Endodermal cell (in vitro differentiated cells): ENCODE results near the gene TTC34. TPM values are rescaled to one million over a fixed set of nuclear protein-coding genes. Genes with fewer than 3 reads are reported as not detected.
"Not testable (repeated sequence)": the region's sequence is repeated elsewhere in the genome, so short reads cannot be mapped to it uniquely, and the experiment has no call there.

Source experiments
- DNase-seq: peaks from one replicate; pipeline ENCODE4 v3.0.0-alpha.2; 2017
- H3K27ac ChIP-seq: 2 replicates; pipeline ENCODE4 v1.5.1; 2013; ENCODE audit warnings: mild to moderate bottlenecking, low read depth, low read length, moderate library complexity
- H3K27me3 ChIP-seq: 2 replicates; pipeline ENCODE4 v1.6.1; 2013; ENCODE audit warnings: mild to moderate bottlenecking, low read length, moderate library complexity; ENCODE audit not compliant: insufficient read depth, control insufficient read depth, poor library complexity, severe bottlenecking
- H3K36me3 ChIP-seq: 2 replicates; pipeline ENCODE4 v1.7.0; 2013; ENCODE audit warnings: mild to moderate bottlenecking, low read length, moderate library complexity; ENCODE audit not compliant: control insufficient read depth, insufficient read depth
- H3K4me1 ChIP-seq: one replicate; pipeline ENCODE4 v1.7.0; 2013; ENCODE audit warnings: low read length; ENCODE audit not compliant: control insufficient read depth, insufficient read depth
- H3K4me3 ChIP-seq: 2 replicates; pipeline ENCODE4 v1.5.1; 2013; ENCODE audit warnings: mild to moderate bottlenecking, low read length, moderate library complexity
- H3K9ac ChIP-seq: 2 replicates; pipeline ENCODE4 v1.6.1; 2013; ENCODE audit warnings: mild to moderate bottlenecking, low read length, moderate library complexity; ENCODE audit not compliant: poor library complexity, severe bottlenecking; ENCODE audit errors: extremely low read depth
- H3K9me3 ChIP-seq: 2 replicates; pipeline ENCODE4 v1.6.1; 2013; ENCODE audit warnings: mild to moderate bottlenecking, low read length, moderate library complexity; ENCODE audit not compliant: control insufficient read depth
- H3K27ac Mint-ChIP-seq: 2 replicates; pipeline ENCODE4 v1.8.0; 2020; ENCODE audit warnings: mixed read lengths
- H3K27me3 Mint-ChIP-seq: 2 replicates; pipeline ENCODE4 v1.8.0; 2021; ENCODE audit warnings: mild to moderate bottlenecking, mixed read lengths; ENCODE audit not compliant: insufficient read depth
- H3K36me3 Mint-ChIP-seq: 2 replicates; pipeline ENCODE4 v1.8.0; 2020; ENCODE audit warnings: low read depth, mixed read lengths
- H3K4me1 Mint-ChIP-seq: 2 replicates; pipeline ENCODE4 v1.8.0; 2020; ENCODE audit warnings: mixed read lengths
- H3K4me3 Mint-ChIP-seq: 2 replicates; pipeline ENCODE4 v1.8.0; 2020; ENCODE audit warnings: mild to moderate bottlenecking, moderate library complexity, mixed read lengths
- H3K9me3 Mint-ChIP-seq: 2 replicates; pipeline ENCODE4 v1.8.0; 2020; ENCODE audit warnings: mild to moderate bottlenecking, mixed read lengths
- WGBS, 2 experiments: methylation state at CpG; one replicate each; pipeline versions ENCODE4 v1.1.5 to v1.1.7; 2013; ENCODE audit warnings: missing lambda C conversion rate in 2 of 2, mixed read lengths in 1 of 2; ENCODE audit not compliant: insufficient coverage in 1 of 2, insufficient read length in 1 of 2; 5-methylcytosine and 5-hydroxymethylcytosine counted together
- total RNA-seq, 2 donors: library from RNA; stranded (reverse); fragmentation: NEBNext Ultra II Directional in 1 of 2; extraction: Animal tissue kit (Norgen Biotek cat#: 25700) in 1 of 2; gene quantifications; 2 replicates in 1 of 2; 3 replicates in 1 of 2; pipeline ENCODE4 v1.2.1, GENCODE V29; 2021

The TTC34 gene
- total RNA-seq, 2 donors from 2014 or later, result 2.4 to 3.1 TPM

- H3K9me3 Mint-ChIP-seq, H3K4me1 Mint-ChIP-seq, H3K27ac Mint-ChIP-seq, H3K27me3 ChIP-seq, H3K27ac ChIP-seq, H3K27me3 Mint-ChIP-seq, H3K4me3 ChIP-seq, H3K4me3 Mint-ChIP-seq, H3K36me3 Mint-ChIP-seq, H3K9ac ChIP-seq, H3K4me1 ChIP-seq, H3K9me3 ChIP-seq, DNase-seq, H3K36me3 ChIP-seq: not testable (repeated sequence)
- WGBS, 2 experiments, result 56 to 82% methylated on average over 4 to 14 of the region's 14 CpGs
Observed at GRCh38 chr1:2750041-2750680, 51.3 kb downstream of the TTC34 start.

GRCh38 chr1:2748626-2749025 is 52.9 kb downstream of the TTC34 start:
- H3K27me3 ChIP-seq, H3K4me1 Mint-ChIP-seq, H3K27ac ChIP-seq, H3K36me3 ChIP-seq, H3K9me3 Mint-ChIP-seq, DNase-seq, H3K27ac Mint-ChIP-seq, H3K27me3 Mint-ChIP-seq, H3K9ac ChIP-seq, H3K4me3 Mint-ChIP-seq, H3K9me3 ChIP-seq, H3K4me1 ChIP-seq, H3K36me3 Mint-ChIP-seq, H3K4me3 ChIP-seq: not testable (repeated sequence)
- WGBS, 2 experiments, result 60% methylated on average over 6 of the region's 8 CpGs; no CpG with 5 or more reads in 1 of the 2 experiments

DNA sequence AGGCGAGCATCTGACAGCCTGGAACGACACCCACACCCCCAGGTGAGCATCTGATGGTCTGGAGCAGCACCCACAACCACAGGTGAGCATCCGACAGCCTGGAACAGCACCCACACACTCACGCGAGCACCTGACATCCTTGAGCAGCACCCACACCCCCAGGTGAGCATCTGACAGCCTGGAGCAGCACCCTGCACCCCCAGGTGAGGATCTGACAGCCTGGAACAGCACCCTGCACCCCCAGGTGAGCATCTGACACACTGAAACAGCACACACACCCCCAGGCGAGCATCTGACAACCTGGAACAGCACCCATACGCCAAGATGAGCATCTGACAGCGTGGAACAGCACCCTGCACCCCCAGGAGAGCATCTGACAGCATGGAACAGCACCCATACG is 106.7 kb downstream of the TTC34 start:
- not testable (repeated sequence) for H3K27me3 ChIP-seq, DNase-seq, H3K4me1 Mint-ChIP-seq, H3K36me3 ChIP-seq, H3K9me3 Mint-ChIP-seq, H3K36me3 Mint-ChIP-seq, H3K4me1 ChIP-seq, H3K27me3 Mint-ChIP-seq, H3K9me3 ChIP-seq, H3K27ac ChIP-seq, H3K4me3 ChIP-seq, H3K27ac Mint-ChIP-seq, H3K9ac ChIP-seq, H3K4me3 Mint-ChIP-seq
- 100% methylated on average over 3 of the region's 9 CpGs; no CpG with 5 or more reads in 1 of the 2 experiments for WGBS, 2 experiments

GRCh38 chr1:2690180-2690579 is 111.3 kb downstream of the TTC34 start:
- not testable (repeated sequence) for H3K4me1 Mint-ChIP-seq, H3K4me1 ChIP-seq, H3K4me3 Mint-ChIP-seq, H3K4me3 ChIP-seq, H3K27ac ChIP-seq, H3K9me3 ChIP-seq, H3K36me3 Mint-ChIP-seq, H3K27me3 Mint-ChIP-seq, DNase-seq, H3K27me3 ChIP-seq, H3K9ac ChIP-seq, H3K27ac Mint-ChIP-seq, H3K36me3 ChIP-seq
- peaks cover 22% of the 10 kb centered on the region for H3K9me3 Mint-ChIP-seq
- WGBS, 2 experiments, result 20% methylated on average over 1 of the region's 10 CpGs; no CpG with 5 or more reads in 1 of the 2 experiments

- not testable (repeated sequence) for H3K9ac ChIP-seq, H3K27me3 Mint-ChIP-seq, H3K4me3 Mint-ChIP-seq, H3K36me3 ChIP-seq, H3K27ac Mint-ChIP-seq, H3K27ac ChIP-seq, H3K4me1 ChIP-seq, DNase-seq, H3K4me1 Mint-ChIP-seq, H3K36me3 Mint-ChIP-seq, H3K27me3 ChIP-seq, H3K4me3 ChIP-seq, H3K9me3 ChIP-seq
- peaks cover 32% of the 10 kb centered on the region for H3K9me3 Mint-ChIP-seq
- 77 to 80% methylated on average over 1 to 10 of the region's 11 CpGs for WGBS, 2 experiments
Observed at GRCh38 chr1:2688336-2688665, 113.2 kb downstream of the TTC34 start.

DNA sequence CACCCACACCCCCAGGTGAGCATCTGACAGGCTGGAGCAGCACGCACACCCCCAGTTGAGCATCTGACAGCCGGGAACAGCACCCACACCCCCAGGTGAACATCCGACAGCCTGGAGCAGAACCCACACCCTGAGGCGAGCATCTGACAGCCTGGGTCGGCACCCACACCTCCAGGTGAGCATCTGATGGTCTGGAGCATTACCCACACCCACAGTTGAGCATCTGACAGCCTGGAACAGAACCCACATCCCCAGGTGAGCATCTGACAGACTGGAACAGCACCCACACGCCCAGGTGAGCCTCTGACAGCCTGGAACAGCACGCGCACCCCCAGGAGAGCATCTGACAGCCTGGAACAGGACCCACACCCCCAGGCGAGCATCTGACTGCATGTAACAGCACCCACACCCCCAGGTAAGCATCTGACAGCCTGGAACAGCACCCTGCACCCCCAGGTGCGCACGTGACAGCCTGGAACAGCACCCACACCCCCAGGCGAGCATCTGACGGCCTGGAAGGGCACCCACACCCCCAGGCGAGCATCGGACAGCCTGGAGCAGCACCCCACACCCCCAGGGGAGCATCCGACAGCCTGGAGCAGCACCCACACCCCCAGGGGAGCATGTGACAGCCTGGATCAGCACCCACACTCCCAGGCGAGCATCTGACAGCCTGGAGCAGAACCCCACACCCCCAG is 113.7 kb downstream of the TTC34 start:
- not testable (repeated sequence) for H3K36me3 ChIP-seq, H3K9ac ChIP-seq, H3K27ac ChIP-seq, H3K4me3 Mint-ChIP-seq, H3K9me3 ChIP-seq, H3K4me1 ChIP-seq, H3K27ac Mint-ChIP-seq, DNase-seq, H3K4me3 ChIP-seq, H3K36me3 Mint-ChIP-seq, H3K27me3 Mint-ChIP-seq, H3K27me3 ChIP-seq, H3K4me1 Mint-ChIP-seq
- WGBS, 2 experiments, result 50 to 60% methylated on average over 4 to 13 of the region's 17 CpGs
- H3K9me3 Mint-ChIP-seq, result peaks cover 37% of the 10 kb centered on the region

- peaks cover 35% of the 10 kb centered on the region for H3K9me3 Mint-ChIP-seq
- not testable (repeated sequence) for H3K27me3 Mint-ChIP-seq, DNase-seq, H3K9me3 ChIP-seq, H3K27ac ChIP-seq, H3K4me3 ChIP-seq, H3K27me3 ChIP-seq, H3K4me1 ChIP-seq, H3K9ac ChIP-seq, H3K27ac Mint-ChIP-seq, H3K36me3 Mint-ChIP-seq, H3K4me3 Mint-ChIP-seq, H3K4me1 Mint-ChIP-seq, H3K36me3 ChIP-seq
- 53 to 62% methylated on average over 5 to 14 of the region's 14 CpGs for WGBS, 2 experiments
Observed at GRCh38 chr1:2687174-2687591, 114.3 kb downstream of the TTC34 start.
